Endothelial cell of umbilical vein (primary cell): ENCODE measurements around the gene NUDT16L1. TPM values are rescaled to one million over a fixed set of nuclear protein-coding genes. Genes with fewer than 3 reads are reported as not detected.

ENCODE experiments used
- BruUV-seq: library from RNA; stranded (reverse); fragments of 400-500 nt; replicated peaks from 2 replicates; lab custom pipeline; 2021; lab: Mats Ljungman, UMichigan
- CTCF ChIA-PET: fragments of 300-600, 350-600 bp; sonication (Branson Sonifier 250); formaldehyde crosslinking; loops from one replicate; lab custom pipeline; 2021; ENCODE audit warnings: antibody characterized with exemption, inconsistent platforms; lab: Charles Lee
- POLR2A ChIA-PET: fragments of 300-600, 350-600 bp; sonication (Branson Sonifier 250); formaldehyde crosslinking; loops from one replicate; lab custom pipeline; 2021; ENCODE audit warnings: antibody characterized with exemption, inconsistent platforms; lab: Charles Lee
- DNase-seq: peaks from one replicate; pipeline ENCODE4 v3.0.0-alpha.2; 2011; ENCODE audit warnings: low read depth, low spot score
- FAIRE-seq: peaks from 2 replicates; lab custom pipeline; 2011; peaks lifted over from hg19 to GRCh38; lab: Jason Lieb, UNC
- H2AFZ ChIP-seq: 2 replicates; pipeline ENCODE4 v1.6.0; 2012; ENCODE audit warnings: low read depth, low read length, control low read depth, inconsistent platforms
- H3K27ac ChIP-seq: 2 replicates; pipeline ENCODE4 v1.5.1; 2011; ENCODE audit warnings: low read depth, mild to moderate bottlenecking, control low read depth, low read length, moderate library complexity; ENCODE audit not compliant: insufficient read depth
- H3K27me3 ChIP-seq, 2 experiments: 2 replicates each; pipeline versions ENCODE4 v1.6.0 to v1.6.1; 2011; ENCODE audit warnings: low read length in 2 of 2, mixed read lengths in 1 of 2; ENCODE audit not compliant: control insufficient read depth in 2 of 2, insufficient read depth in 2 of 2
- H3K36me3 ChIP-seq, 2 experiments: 2 replicates in 1 of 2; 3 replicates in 1 of 2; pipeline ENCODE4 v1.5.1; 2011; ENCODE audit warnings: low read length in 2 of 2, mild to moderate bottlenecking in 1 of 2, moderate library complexity in 1 of 2; ENCODE audit not compliant: control insufficient read depth in 2 of 2, insufficient read depth in 2 of 2; ENCODE audit errors: extremely low read depth in 1 of 2
- H3K4me1 ChIP-seq: 3 replicates; pipeline ENCODE4 v1.5.1; 2011; ENCODE audit warnings: mild to moderate bottlenecking, low read length; ENCODE audit not compliant: control insufficient read depth, insufficient read depth; ENCODE audit errors: extremely low read depth
- H3K4me2 ChIP-seq: 2 replicates; pipeline ENCODE4 v1.6.1; 2011; ENCODE audit warnings: low read length, control low read depth, mixed read lengths; ENCODE audit not compliant: insufficient read depth
- H3K4me3 ChIP-seq, 3 experiments: fragments of 200-600 bp in 1 of 3; sonication (generic), shearing (Covaris generic) in 1 of 3; replicated peaks in 1 of 3; 2 replicates each; pipeline ENCODE4 v1.5.1; 2011 to 2016; ENCODE audit warnings: control low read depth in 3 of 3, low read length in 3 of 3, mild to moderate bottlenecking in 2 of 3, inconsistent platforms in 1 of 3, low read depth in 1 of 3, moderate library complexity in 1 of 3; ENCODE audit not compliant: insufficient read depth in 1 of 3
- H3K79me2 ChIP-seq: 2 replicates; pipeline ENCODE4 v1.6.0; 2012; ENCODE audit warnings: low read length, inconsistent platforms; ENCODE audit not compliant: control insufficient read depth, insufficient read depth
- H3K9ac ChIP-seq: replicated peaks from 2 replicates; pipeline ENCODE3; 2011; ENCODE audit warnings: low read length, control low read depth; ENCODE audit not compliant: insufficient read depth; ENCODE audit errors: extremely low read depth
- H3K9me1 ChIP-seq: replicated peaks from 3 replicates; pipeline ENCODE4 v1.6.0; 2011; ENCODE audit warnings: mild to moderate bottlenecking, low read length; ENCODE audit not compliant: control insufficient read depth, insufficient read depth; ENCODE audit errors: extremely low read depth
- H3K9me3 ChIP-seq: replicated peaks from 2 replicates; pipeline ENCODE4 v1.5.1; 2012; ENCODE audit warnings: low read length, inconsistent platforms; ENCODE audit not compliant: control insufficient read depth, insufficient read depth
- H4K20me1 ChIP-seq: replicated peaks from 2 replicates; pipeline ENCODE3; 2011; ENCODE audit warnings: mild to moderate bottlenecking, low read length; ENCODE audit not compliant: control insufficient read depth, insufficient read depth; ENCODE audit errors: extremely low read depth
- EZH2 ChIP-seq: IDR thresholded peaks from 2 replicates; pipeline ENCODE4 v1.6.1; 2012; ENCODE audit warnings: borderline replicate concordance, low read depth, mild to moderate bottlenecking, moderate library complexity, low read length, inconsistent platforms; ENCODE audit not compliant: severe bottlenecking
- FOS ChIP-seq: IDR thresholded peaks from 2 replicates; pipeline ENCODE4 v1.6.1; 2011; ENCODE audit warnings: mild to moderate bottlenecking, low read length, moderate library complexity, borderline replicate concordance; ENCODE audit not compliant: insufficient read depth
- GATA2 ChIP-seq: IDR thresholded peaks from 2 replicates; pipeline ENCODE4 v1.7.0; 2011; ENCODE audit warnings: low read depth, mild to moderate bottlenecking, moderate library complexity, mixed read lengths, low read length; ENCODE audit not compliant: insufficient read length, insufficient read depth
- MAX ChIP-seq: IDR thresholded peaks from 2 replicates; pipeline ENCODE4 v1.6.1; 2011; ENCODE audit not compliant: insufficient read depth, insufficient read length
- MYC ChIP-seq: IDR thresholded peaks from one replicate; pipeline ENCODE4 v1.6.1; 2011; ENCODE audit warnings: mild to moderate bottlenecking, low read depth, low read length
- POLR2AphosphoS5 ChIP-seq: IDR thresholded peaks from 2 replicates; pipeline ENCODE4 v1.6.1; 2012; ENCODE audit warnings: low read depth, mild to moderate bottlenecking, control low read depth, low read length, moderate library complexity; ENCODE audit not compliant: insufficient read depth
- dilution Hi-C: fragments of 300-500 bp; cut with MboI; formaldehyde crosslinking; loops from one replicate; pipeline ENCODE4 v1.15.0; 2019; ENCODE audit warnings: low sequenced_read_pairs; ENCODE audit not compliant: extremely low pct_ligation_motif_present
- intact Hi-C: fragments of 100-400 bp; cut with micrococcal nuclease; formaldehyde crosslinking; loops from one replicate; pipeline ENCODE4 v1.10.0; 2022
- polyA plus RNA-seq, 4 experiments: library from polyadenylated mRNA; depleted of rRNA in 3 of 4; stranded (reverse) in 3 of 4; unstranded in 1 of 4; fragments of >200 nt; gene quantifications; 2 replicates each; pipeline versions ENCODE4 v1.2.1 to v1.2.3, GENCODE V29; 2011 to 2012; ENCODE audit warnings: missing spikeins in 1 of 4
- total RNA-seq: library from RNA; stranded (reverse); gene quantifications from 2 replicates; pipeline ENCODE4 v1.2.3, GENCODE V29; 2021

The NUDT16L1 gene
- total and polyA plus RNA-seq, 2 donors (not counting 3 experiments of a cell fraction or from before 2014, with no cell fraction given), result 24.7 to 53.1 TPM

GRCh38 chr16:4688674-4689045 is 4.7 kb upstream of the NUDT16L1 start:
- Histone ChIP-seq H3K9me1 (no peaks in the 10 kb centered on the region), H3K27ac (no peak overlapping the region), H4K20me1 (no peaks in the 10 kb centered on the region), H2AFZ (no peak overlapping the region), H3K4me3 (no peak overlapping the region), H3K79me2 (no peaks in the 10 kb centered on the region), H3K27me3 (no peaks in the 10 kb centered on the region), H3K4me2 (no peak overlapping the region), H3K9ac (no peak overlapping the region), H3K36me3 (peaks cover 4 to 40% of the 10 kb centered on the region in 2 experiments), H3K9me3 (no peaks in the 10 kb centered on the region), H3K4me1 (peaks cover 4% of the 10 kb centered on the region)
- ChIA-PET POLR2A (no interaction called here), CTCF (no interaction called here)
- dilution Hi-C loops, result no loop called here
- TF ChIP-seq POLR2AphosphoS5 (no peak), MAX (no peak)
- no peak for DNase-seq
- intact Hi-C loops, result no loop called here
- no TSS peak for BruUV-seq
- no peak for FAIRE-seq

DNA sequence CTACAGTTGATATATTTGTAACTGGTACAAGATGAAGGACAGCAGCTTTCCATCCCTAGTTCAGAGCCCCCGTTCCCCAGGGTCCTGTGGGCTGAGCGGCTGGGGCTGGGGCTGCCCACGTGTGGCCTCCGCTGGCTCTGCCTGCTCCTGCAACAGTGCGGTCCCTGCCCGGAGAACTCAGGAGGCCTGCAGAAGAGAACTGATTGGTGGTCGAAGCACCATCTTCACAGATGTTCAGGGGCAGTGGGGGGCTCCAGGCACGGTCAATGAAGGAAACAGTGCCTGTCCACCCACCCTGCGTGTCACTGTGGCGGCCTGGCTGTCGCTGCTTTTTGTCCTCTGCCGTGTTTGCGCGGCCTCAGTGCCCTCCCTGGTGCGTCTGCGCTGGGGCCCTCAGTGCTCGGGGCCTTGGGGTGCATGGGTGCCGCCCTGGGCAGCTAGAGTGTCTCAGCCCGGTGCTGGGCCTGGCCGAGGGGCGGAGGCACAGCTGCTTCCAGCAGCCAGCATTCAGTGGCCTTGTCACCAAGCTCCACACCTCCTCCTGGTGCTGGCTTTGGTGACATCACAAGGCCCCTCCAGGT is 4.2 kb upstream of the NUDT16L1 start:
- H3K4me3 ChIP-seq, result no peak overlapping the region
- TF ChIP-seq FOS (no peak), MYC (no peak), GATA2 (no peak), POLR2AphosphoS5 (no peak), EZH2 (no peak)
- intact Hi-C loops (no loop called here), dilution Hi-C loops (no loop called here)
- H3K27me3 ChIP-seq, result no peaks in the 10 kb centered on the region
- H4K20me1 ChIP-seq, result no peaks in the 10 kb centered on the region
- no peak for DNase-seq
- H2AFZ ChIP-seq, result no peak overlapping the region
- POLR2A ChIA-PET, result interaction anchor here (0.6 kb wide), 1 partner anchor 396 kb away, joined by 6 read pairs; no protein-coding TSS in a partner anchor
- H3K79me2 ChIP-seq, result no peaks in the 10 kb centered on the region
- peaks cover 4% of the 10 kb centered on the region for H3K4me1 ChIP-seq
- H3K36me3 ChIP-seq, result peaks cover 4 to 37% of the 10 kb centered on the region in 2 experiments
- FAIRE-seq, result no peak
- CTCF ChIA-PET, result no interaction called here
- no TSS peak for BruUV-seq
- no peak overlapping the region for H3K9ac ChIP-seq
- H3K9me3 ChIP-seq, result no peaks in the 10 kb centered on the region
- H3K9me1 ChIP-seq, result no peaks in the 10 kb centered on the region
- H3K4me2 ChIP-seq, result no peak overlapping the region
- H3K27ac ChIP-seq, result no peak overlapping the region
